NCI-H524 (cell line): ENCODE results near the gene HOXD9.

Experiments
- DNase-seq, 2 experiments: peaks; one replicate each; lab custom pipeline; 2025; lab: John Stamatoyannopoulos, UW

The HOXD9 gene

DNA sequence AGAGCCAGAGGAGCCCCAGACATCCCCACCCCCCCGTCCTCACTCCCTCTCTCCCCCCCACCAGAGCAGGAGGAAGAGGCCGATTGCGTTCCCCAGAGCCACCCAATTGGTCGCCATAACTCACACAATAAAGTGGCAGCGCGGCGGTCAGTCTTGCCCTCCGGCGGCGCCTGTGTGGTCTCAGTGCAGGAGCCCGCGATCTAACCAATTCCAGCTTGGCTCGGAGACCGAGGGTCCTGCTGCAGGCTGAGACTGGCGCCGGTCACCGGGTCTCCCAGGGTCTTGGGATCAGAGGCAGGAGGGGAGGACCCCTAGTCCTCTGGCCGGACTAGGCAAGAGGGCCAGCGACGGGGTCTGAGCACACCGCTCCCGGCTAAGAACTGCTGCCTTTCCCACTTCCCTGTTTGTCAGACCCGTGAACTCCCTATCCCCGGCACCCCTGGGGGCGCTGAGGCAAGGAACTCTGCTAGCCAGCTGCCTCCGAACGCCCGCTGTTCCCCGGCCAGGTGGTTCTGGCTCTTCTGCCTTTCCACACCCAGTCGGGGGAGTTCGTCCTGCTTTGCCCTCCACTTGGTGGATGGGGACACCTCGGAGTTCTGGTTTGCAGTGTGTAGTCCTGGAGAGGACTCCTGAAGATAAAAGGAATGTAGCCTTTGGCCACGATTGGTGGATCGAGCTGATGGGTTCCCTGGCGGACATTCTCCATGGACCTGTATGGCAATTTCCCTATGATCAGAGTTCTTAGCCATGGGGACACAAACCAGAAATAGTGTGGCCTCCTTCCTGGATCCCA, 24.0 kb upstream of the HOXD9 start:
- DNase-seq: peak in 1 of 2 experiments; percentile 54

DNA sequence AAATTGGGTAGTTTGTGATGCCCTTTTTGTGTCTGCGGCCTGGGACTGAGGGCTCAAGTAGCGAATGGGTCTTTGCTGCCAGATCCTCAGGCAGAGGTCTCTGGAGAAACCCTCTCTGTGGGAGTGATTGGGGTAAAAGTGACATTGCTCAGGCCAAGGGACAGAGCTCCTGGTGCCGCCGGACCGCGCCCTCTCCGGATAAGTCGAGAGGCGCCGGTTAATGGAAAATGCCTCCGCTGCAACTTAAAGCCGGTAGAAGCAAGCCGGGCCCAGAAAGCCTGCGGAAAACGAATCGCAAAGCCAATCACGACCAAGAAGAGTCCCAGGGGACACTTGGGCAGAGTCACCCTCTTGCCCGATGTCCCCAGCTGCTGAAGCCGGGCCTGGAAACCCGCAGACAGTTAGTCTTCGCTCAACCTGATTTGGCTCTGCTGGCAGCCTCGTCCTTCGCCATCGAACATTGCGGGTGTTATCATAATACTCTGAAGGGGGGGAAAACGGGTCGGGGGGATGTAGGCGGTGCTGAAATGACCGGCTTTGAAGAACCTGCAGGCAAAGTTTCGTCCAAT, 23.3 kb upstream of the HOXD9 start:
- no peak for DNase-seq

DNA sequence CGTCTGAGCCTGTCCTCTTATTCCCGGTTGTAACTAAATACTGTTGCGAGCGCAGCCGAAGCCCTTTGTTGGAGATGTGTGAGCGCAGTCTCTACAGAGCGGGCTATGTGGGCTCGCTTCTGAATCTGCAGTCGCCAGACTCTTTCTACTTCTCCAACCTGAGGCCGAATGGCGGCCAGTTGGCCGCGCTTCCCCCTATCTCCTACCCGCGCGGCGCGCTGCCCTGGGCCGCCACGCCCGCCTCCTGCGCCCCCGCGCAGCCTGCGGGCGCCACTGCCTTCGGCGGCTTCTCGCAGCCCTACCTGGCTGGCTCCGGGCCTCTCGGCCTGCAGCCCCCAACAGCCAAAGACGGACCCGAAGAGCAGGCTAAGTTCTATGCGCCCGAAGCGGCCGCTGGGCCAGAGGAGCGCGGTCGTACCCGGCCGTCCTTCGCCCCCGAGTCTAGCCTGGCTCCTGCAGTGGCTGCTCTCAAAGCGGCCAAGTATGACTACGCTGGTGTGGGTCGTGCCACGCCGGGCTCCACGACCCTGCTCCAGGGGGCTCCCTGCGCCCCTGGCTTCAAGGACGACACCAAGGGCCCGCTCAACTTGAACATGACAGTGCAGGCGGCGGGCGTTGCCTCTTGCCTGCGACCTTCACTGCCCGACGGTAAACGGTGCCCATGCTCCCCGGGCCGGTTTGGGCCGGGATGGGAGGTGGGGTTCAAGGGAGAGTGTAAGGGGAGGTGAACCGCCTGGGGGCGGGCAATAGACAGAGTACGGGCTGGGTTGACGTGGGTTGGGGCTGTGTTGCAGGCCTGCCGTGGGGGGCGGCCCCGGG, 22.6 kb upstream of the HOXD9 start, which contains the start of gene HOXD12:
HOXD12 (plus strand) TSS at position 68 of the 819 bp plus-strand sequence; CDS start at position 75, 7 bp downstream.
- DNase-seq: no peak

DNA sequence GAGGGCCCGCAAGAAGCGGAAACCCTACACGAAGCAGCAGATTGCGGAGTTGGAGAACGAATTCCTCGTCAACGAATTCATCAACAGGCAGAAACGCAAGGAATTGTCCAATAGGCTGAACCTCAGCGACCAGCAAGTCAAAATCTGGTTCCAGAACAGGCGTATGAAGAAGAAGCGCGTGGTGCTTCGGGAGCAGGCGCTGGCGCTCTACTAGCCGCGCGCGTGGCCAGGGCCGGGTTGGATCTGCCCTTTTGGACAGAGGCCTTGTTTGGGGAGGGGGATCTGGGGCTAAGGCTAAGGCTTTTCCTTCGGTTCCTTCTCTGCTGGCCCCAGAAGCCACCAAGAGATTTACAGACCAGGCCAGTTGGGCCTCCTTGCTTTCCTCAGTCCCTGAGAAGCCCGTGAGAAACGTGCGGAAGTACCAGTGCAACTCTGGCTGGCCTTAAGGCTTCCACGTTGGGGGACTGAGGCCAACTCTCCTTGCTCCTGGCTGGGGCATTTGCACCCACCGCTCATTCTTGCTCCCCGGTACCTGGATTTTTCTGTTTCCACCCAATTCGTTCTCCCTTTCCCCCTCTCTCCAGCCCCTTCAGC, 21.9 kb upstream of the HOXD9 start:
- no peak for DNase-seq

DNA sequence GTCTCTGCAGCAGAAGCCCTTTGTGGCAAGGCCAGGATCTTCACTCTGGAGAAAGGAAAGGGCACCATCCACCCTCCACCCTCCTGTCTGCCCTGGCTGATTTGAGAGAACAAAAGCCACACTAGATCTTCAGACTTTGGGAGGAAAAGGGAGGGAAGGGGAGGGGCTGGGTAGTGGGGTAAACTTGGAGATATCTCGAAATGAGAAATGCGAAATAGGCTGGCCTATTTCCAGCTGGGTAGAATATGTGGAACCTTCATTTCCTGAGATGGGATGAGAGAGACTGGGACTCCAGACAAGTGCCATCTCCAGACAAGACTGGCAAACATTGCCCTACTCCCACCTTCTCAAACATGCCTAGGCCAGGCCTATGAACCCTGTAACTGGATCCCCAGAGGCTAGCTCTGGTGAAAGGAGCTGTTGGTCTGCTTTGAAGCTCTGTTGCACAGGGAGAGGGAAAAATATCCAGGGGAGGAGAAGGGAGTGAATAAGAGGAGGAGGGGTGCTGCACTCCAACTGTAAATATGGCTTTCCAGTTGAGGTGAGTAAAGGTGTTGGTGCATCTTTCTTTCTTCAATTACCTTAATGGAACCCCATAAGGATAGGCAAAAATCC, 21.2 kb upstream of the HOXD9 start:
- no peak for DNase-seq

DNA sequence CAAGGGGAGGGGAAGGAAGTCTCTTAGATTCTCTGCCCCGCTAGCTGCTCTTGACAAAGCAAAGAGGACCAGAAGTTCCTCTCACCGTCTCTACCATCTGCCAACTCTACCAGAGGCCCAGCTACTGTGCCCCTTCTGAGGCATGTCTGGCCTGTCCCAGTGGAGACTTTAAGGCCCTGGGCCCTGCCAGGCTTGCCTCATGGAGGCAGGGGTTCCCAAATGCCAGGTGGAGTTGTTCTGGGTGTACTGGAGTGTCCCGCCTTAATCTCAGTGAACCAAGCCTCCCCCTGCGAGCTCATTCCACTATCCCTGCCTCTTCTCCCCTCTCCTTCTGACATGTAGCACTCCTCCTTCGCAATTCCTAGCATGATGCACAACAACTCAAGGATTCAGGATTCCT, 20.7 kb upstream of the HOXD9 start:
- no peak for DNase-seq

DNA sequence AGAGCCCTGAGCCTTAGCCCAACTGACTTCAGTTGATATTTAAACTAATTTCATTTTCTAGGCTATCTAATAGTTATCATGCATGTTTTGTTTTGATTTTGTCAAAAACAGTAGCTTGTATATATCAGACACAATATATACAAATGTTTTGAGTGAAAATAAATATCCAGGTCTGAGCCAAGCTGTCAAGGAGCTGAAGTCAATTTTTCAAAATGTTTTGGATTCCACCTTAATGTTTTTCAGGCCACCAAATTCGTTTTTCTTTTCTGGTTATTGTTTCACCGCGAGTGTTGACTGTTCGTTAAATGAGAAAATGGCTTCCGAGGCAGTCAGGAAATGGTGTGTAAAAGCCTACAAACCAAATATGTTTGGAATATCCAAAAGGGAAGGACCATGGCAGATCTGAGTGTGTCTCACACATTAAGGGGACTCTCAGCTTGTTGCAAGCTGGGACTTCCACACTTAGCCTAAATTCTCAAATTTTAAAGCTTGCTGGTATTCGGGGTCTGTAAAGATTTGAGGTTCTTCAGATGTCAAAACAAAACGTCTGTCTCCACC, 20.1 kb upstream of the HOXD9 start:
- no peak for DNase-seq

DNA sequence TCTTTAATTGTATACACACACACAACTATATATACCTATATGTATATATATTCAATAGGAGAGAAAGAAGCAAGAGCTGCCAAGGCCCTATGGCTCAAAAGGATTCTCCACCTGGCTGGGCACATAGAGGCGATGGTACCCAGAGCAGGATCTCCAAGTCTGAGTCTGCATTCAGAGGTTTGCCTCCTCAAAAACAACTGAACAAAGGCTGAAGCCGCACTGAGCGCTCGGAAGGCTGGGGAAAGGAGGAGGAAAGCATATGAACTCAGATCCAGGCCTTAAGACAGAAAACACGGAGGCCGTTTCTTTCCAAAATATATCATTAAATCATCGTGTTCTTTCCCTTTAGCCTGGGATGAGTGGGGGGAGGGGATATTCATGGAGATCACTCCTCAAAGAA, 19.3 kb upstream of the HOXD9 start:
- no peak for DNase-seq

DNA sequence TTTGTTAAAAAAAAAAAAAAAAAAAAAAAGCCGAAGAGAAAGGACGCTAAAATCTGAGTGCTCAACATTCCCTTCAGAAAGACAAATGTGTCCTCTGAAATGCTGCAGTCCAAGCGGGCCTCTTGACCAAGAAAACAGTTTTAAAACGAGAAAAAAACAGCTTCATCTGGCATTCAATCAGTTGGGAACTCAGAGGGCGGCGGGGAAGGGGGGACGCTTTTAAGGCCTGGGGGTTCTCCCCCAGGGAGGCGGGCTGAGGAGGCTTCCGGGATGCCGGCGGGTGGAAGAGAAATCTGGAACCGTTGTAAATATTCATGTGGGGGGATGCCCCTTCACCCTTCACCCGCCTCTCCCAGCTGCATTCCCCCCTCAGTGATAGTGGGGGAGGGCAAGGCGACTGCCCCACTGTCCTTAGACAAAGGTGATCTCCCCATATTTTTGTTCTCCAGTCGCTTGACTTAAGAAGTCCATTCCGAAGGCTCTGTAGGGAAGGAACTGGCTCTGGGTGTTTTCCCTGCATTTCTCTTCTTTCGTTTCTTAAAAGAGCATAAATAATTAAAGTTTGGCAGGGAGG, 18.7 kb upstream of the HOXD9 start:
- DNase-seq: no peak

DNA sequence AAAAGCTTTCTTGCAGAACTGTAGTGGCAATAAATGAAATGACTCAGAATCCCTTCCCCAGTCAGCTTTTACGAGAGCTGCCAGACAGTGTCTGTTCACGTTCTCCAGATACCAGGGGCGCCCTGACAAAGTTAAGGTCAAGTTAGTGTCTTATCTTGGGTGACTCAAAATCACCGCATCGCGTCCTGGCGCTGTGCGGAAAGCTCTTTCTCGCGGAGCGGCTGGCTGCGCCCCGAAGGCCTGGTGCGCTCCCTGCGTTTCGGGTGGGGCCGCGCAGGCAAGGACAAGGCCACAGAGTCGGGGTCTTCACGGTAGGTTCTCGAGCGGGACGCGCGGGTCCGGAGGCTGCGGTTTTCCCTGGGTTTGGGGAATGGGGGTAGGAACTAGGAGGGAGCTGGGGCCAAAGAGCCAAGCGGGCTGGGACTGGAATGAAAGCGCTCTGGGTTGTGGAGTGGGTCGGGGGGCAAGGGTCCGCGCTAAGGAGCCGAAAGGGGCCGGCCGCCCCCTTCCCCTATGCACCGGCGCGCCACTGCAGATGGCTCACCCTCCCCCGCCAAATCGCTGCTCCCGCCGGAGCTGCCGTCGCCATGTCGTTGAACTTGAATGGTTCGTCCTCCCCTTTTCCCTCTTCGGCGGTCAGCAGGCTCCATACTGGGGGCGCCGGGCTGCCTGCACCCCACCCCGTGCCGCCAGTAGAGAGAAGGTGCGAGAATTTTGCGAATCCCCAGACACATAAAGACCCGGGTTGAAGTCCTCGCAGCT, 18.0 kb upstream of the HOXD9 start:
- DNase-seq: peak in 1 of 2 experiments; percentile 26

DNA sequence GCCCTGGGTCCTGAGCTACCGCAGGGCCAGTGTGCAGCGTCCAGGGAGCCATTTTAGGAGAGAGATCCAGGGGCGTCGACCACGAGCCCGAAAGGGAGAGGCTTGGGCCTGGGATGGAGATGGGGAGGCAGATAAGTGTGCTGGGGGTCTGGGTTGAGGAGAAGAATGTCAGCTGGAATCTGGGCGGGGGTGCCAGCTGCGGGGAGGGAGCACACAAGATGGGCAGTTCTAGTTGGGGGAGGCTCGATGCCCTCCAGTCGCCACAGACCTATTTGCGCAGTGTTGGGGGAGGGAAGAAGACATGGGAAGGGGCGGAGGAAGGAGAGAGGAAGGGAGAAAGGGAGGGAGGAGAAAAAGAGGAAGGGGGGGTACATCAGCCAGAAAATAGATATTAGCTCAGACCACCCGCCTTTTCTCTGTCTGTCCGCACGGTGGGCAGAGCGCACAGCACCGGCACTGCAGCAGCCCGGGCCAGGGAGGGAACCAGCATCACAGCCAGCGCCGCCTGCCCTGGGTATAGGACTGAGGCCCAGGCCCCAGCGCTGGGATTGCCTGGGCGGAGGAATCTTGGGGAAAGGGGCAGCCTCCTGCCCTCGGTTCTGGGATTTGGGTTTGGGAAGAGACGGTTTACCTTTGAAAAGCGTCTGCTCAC, 17.3 kb upstream of the HOXD9 start:
- DNase-seq: peak; percentile 15 to 25

DNA sequence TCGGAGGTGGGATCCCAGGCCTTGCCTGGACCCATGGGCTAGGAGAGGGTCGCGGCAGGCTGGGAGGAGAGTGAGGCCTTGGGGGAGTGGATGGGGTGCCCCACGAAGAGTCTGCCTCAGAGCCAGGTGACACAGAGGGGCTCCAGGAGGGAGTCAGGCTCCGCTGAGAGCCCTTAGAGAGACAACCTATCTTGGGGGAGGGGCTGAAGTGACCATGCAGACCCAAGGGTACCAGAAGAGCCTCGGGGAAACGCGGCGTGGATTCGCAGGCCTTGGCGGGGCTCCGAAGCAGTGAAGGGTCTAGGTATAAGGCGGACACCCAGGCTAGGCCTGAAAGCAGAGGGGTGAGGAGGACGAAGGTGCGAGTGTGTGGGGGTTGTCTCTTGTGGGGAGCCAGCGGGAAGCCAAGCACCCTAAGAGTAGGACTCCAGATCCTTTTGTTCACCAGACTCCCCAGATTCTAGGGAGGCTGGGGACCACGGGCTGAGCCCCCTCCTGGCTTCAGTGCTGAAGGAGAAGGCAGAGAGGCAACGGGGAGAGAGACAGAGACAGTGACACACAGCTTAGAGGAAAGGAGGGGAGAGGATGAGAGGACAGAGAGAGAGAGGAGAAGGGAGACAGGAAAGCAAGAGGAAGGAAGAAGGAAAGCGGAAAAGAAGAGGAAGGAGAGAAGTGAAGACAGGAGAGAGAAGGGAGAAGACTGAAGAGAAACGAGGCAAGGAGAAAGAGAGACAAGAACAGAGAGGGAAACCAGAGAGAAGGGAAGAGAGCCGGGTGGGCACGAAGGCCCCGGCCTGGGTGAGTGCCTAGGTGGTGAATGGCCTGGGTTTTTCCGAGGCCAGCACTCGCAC, 16.6 kb upstream of the HOXD9 start:
- no peak for DNase-seq

DNA sequence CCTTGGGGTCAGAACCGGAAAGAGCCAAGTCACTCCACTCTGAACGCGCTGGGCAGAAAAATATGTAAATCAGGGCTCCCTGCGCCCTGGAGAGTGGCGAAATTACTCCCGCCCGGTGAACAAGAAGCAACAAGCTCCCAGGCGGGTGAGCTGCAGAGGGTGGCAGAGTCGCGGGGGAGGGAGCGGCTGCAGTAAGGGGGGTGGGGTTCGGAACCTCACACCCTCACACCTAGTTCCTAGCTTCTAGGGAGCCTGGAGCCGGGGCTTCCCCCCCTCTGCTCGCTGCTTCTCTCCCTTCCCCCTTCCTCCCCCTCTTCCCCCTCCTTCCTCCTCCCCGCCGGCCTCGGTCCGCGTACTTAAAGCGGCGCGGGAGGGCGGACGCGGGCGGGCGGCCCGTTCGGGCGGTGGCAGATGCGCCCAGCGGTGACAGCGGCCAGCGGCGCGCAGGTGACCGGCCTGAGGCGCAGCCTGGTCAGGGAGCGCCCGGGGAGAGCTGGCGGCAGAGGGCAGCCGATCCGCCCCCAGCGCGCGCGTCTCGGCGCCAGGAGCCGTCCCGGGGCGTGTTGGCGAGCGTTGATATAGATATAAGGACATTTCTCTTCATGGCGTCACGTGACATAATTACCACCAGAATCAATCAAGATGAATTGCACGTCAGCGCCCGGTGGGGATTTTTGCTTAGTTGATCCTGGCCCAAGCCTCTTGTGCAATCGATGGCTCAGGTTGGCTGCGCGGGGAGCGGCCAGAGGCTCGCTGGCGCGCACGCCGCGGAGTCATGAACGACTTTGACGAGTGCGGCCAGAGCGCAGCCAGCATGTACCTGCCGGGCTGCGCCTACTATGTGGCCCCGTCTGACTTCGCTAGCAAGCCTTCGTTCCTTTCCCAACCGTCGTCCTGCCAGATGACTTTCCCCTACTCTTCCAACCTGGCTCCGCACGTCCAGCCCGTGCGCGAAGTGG, 15.7 kb upstream of the HOXD9 start, which contains the start of gene HOXD11:
HOXD11 (plus strand) TSS at position 700 of the 959 bp plus-strand sequence; CDS start at position 776, 76 bp downstream.
- peak in 1 of 2 experiments; percentile 59 for DNase-seq

DNA sequence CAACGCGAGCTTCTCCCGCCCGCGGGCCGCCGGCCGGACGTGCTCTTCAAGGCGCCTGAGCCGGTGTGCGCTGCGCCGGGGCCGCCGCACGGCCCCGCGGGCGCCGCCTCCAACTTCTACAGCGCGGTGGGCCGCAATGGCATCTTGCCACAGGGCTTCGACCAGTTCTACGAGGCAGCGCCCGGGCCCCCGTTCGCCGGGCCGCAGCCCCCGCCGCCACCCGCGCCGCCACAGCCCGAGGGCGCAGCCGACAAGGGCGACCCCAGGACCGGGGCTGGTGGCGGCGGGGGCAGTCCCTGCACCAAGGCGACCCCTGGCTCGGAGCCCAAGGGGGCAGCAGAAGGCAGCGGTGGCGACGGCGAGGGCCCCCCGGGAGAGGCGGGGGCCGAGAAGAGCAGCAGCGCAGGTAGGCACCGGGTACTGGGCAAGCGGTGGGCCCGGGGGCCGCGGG, 14.8 kb upstream of the HOXD9 start:
- DNase-seq: peak in 1 of 2 experiments; percentile 36

DNA sequence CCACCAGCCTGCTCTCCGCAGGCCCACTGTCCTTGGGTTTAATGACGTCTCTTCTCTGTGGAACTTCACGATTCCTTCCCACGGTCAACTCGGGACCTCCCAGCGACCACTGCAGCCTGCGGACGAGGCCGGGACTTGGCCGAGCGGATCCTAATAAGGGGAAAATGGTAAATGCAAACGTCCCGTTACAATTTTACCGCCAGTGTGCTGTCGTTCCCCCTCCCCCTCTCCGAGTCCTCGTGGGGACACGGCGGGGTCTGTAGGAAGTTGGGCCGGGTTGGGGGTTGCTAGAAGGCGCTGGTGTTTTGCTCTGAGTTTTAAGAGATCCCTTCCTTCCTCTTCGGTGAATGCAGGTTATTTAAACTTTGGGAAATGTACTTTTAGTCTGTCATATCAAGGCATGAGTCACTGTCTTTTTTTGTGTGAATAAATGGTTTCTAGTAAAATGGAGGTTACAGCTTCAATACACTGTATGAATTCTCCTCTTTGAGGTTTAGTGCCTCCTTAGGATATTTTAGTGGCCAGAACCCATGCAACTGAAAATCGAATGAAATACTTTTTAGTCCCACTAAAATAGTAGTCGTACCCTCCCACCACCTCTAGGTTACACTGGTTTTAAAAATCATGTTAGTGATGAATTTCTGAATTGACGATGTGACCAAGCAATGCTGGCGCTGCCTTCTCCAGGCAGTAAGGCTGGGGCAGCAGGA, 13.2 kb upstream of the HOXD9 start:
- no peak for DNase-seq

DNA sequence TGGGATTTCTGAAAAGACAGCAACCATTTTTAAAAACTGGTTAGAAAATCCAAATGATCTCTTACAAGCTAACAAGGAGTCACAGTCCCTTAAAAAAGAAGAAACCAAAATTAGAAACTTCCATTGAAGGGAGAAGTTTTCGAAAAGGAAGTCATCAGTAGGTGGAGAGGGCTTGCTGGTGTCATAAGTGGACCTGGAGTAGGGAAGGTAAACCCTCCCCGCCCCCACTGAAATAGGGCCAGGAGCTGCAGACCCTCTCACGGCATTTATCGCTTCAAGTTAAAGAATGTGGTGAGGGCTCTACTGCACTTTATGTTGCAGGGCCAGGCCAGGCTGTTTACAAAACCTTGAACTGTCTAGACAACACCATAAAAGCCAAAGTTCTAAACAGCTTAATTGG, 12.6 kb upstream of the HOXD9 start:
- DNase-seq: no peak
